Trophoblast cell (in vitro differentiated cells and primary cell): ENCODE data around the gene OTUD7B.

Experiments used
- DNase-seq, 2 donors: peaks; one replicate each; pipeline ENCODE4 v3.0.0-alpha.2; 2016
- H2AFZ ChIP-seq: 2 replicates; pipeline ENCODE4 v1.6.1; 2013; ENCODE audit warnings: low read length, moderate library complexity, mild to moderate bottlenecking; ENCODE audit not compliant: insufficient read depth, poor library complexity
- H2AK5ac ChIP-seq: 2 replicates; pipeline ENCODE4 v1.6.1; 2013; ENCODE audit warnings: mild to moderate bottlenecking, low read length
- H2BK120ac ChIP-seq: 2 replicates; pipeline ENCODE4 v1.6.1; 2013; ENCODE audit warnings: low read length, mild to moderate bottlenecking, moderate library complexity; ENCODE audit not compliant: insufficient read depth, poor library complexity
- H2BK12ac ChIP-seq: 2 replicates; pipeline ENCODE4 v1.6.1; 2013; ENCODE audit warnings: mild to moderate bottlenecking, low read length, moderate library complexity
- H2BK5ac ChIP-seq: 2 replicates; pipeline ENCODE4 v1.6.1; 2013; ENCODE audit warnings: low read length, low read depth, moderate library complexity, mild to moderate bottlenecking; ENCODE audit not compliant: poor library complexity
- H3K14ac ChIP-seq: 2 replicates; pipeline ENCODE4 v1.6.1; 2013; ENCODE audit warnings: mild to moderate bottlenecking, low read length
- H3K18ac ChIP-seq: 2 replicates; pipeline ENCODE4 v1.6.1; 2013; ENCODE audit warnings: mild to moderate bottlenecking, low read length
- H3K23ac ChIP-seq: 2 replicates; pipeline ENCODE4 v1.6.1; 2013; ENCODE audit warnings: low read length
- H3K27ac ChIP-seq: 2 replicates; pipeline ENCODE4 v1.5.1; 2013; ENCODE audit warnings: low read depth, mild to moderate bottlenecking, inconsistent platforms, low read length, moderate library complexity
- H3K27me3 ChIP-seq: 2 replicates; pipeline ENCODE4 v1.6.1; 2013; ENCODE audit warnings: inconsistent platforms, mild to moderate bottlenecking, low read length, moderate library complexity; ENCODE audit not compliant: insufficient read depth
- H3K36me3 ChIP-seq, 2 experiments: 1 replicate in 1 of 2; 2 replicates in 1 of 2; pipeline ENCODE4 v1.6.1; 2013; ENCODE audit warnings: low read length in 2 of 2, mild to moderate bottlenecking in 2 of 2, moderate library complexity in 1 of 2; ENCODE audit not compliant: insufficient read depth in 2 of 2, control insufficient read depth in 1 of 2
- H3K4ac ChIP-seq: 2 replicates; pipeline ENCODE4 v1.6.1; 2013; ENCODE audit warnings: low read depth, mild to moderate bottlenecking, low read length, moderate library complexity
- H3K4me1 ChIP-seq, 2 experiments: 1 replicate in 1 of 2; 2 replicates in 1 of 2; pipeline ENCODE4 v1.6.1; 2013; ENCODE audit warnings: low read length in 2 of 2, mild to moderate bottlenecking in 2 of 2, moderate library complexity in 1 of 2; ENCODE audit not compliant: insufficient read depth in 2 of 2, control insufficient read depth in 1 of 2
- H3K4me2 ChIP-seq: 2 replicates; pipeline ENCODE4 v1.6.1; 2013; ENCODE audit warnings: inconsistent platforms, mild to moderate bottlenecking, low read length, moderate library complexity
- H3K4me3 ChIP-seq: 2 replicates; pipeline ENCODE4 v1.5.1; 2013; ENCODE audit warnings: mild to moderate bottlenecking, low read depth, low read length, inconsistent platforms
- H3K79me1 ChIP-seq: one replicate; pipeline ENCODE4 v1.6.1; 2013; ENCODE audit warnings: low read length
- H3K79me2 ChIP-seq: 2 replicates; pipeline ENCODE4 v1.6.1; 2013; ENCODE audit warnings: low read length, mild to moderate bottlenecking; ENCODE audit not compliant: control insufficient read depth, insufficient read depth, poor library complexity
- H3K9ac ChIP-seq: 2 replicates; pipeline ENCODE4 v1.6.1; 2013; ENCODE audit warnings: mild to moderate bottlenecking, low read length
- H3K9me3 ChIP-seq: 2 replicates; pipeline ENCODE4 v1.6.1; 2013; ENCODE audit warnings: low read depth, mild to moderate bottlenecking, control low read depth, inconsistent platforms, low read length; ENCODE audit not compliant: insufficient read depth
- H4K12ac ChIP-seq: 2 replicates; pipeline ENCODE4 v1.6.1; 2013; ENCODE audit warnings: low read depth, mild to moderate bottlenecking, low read length, moderate library complexity
- H4K8ac ChIP-seq: 2 replicates; pipeline ENCODE4 v1.6.1; 2013; ENCODE audit warnings: low read depth, mild to moderate bottlenecking, low read length, moderate library complexity
- H4K91ac ChIP-seq: one replicate; pipeline ENCODE4 v1.6.1; 2013; ENCODE audit warnings: low read depth, mild to moderate bottlenecking, low read length, moderate library complexity
- WGBS: extraction: QIAGEN DNeasy Blood & Tissue Kit; methylation state at CpG from one replicate; pipeline ENCODE4 v1.1.7; 2013; ENCODE audit warnings: missing lambda C conversion rate; ENCODE audit not compliant: insufficient read length, insufficient coverage; ENCODE audit errors: extremely low coverage; 5-methylcytosine and 5-hydroxymethylcytosine counted together

Gene OTUD7B

GRCh38 chr1:149934356-149934755 lies 76.2 kb downstream of the OTUD7B start:
- H2AK5ac ChIP-seq: no peak overlapping the region
- no peak overlapping the region for H4K8ac ChIP-seq
- H2BK5ac ChIP-seq: no peak overlapping the region
- no CpG with 5 or more reads among the region's 2 CpGs for WGBS
- no peak overlapping the region for H4K12ac ChIP-seq
- H3K36me3 ChIP-seq: peaks cover 17 to 38% of the 10 kb centered on the region in 2 experiments
- peaks cover 5% of the 10 kb centered on the region for H3K79me2 ChIP-seq
- H3K14ac ChIP-seq: no peak overlapping the region
- H3K23ac ChIP-seq: no peak overlapping the region
- H3K18ac ChIP-seq: no peak overlapping the region
- no peak overlapping the region for H3K4me3 ChIP-seq
- H2AFZ ChIP-seq: no peak overlapping the region
- DNase-seq: no peak
- peaks cover 31% of the 10 kb centered on the region for H3K79me1 ChIP-seq
- H3K27me3 ChIP-seq: no peaks in the 10 kb centered on the region
- H3K4ac ChIP-seq: no peak overlapping the region
- no peaks in the 10 kb centered on the region for H3K9me3 ChIP-seq
- peaks cover 11 to 22% of the 10 kb centered on the region in 2 experiments for H3K4me1 ChIP-seq
- H3K27ac ChIP-seq: no peak overlapping the region
- no peak overlapping the region for H4K91ac ChIP-seq
- no peak overlapping the region for H2BK12ac ChIP-seq
- H3K4me2 ChIP-seq: no peak overlapping the region
- no peak overlapping the region for H3K9ac ChIP-seq
- no peak overlapping the region for H2BK120ac ChIP-seq

DNA sequence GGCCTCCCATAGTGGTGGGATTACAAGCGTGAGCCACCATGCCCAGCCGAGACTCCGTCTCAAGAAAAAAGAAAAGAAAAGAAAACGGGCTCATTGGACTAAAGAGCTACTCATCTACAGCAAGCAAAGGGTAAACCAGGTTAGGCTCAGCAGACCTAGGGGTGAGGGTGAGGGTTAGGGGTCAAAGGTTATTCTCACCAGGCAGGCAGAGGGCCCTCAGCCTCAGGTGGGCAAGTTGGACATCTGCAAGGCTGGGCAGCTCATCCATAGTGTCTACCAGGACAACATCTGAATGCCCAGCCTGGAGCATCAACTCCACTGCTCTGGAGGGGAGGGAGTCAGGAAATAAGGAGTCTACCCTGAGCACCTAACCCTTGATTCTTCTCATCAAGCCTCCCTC lies 77.3 kb downstream of the OTUD7B start:
- Histone ChIP-seq H4K8ac (no peak overlapping the region), H3K79me2 (peaks cover 5% of the 10 kb centered on the region), H3K9me3 (no peaks in the 10 kb centered on the region), H3K27ac (no peak overlapping the region), H3K27me3 (no peaks in the 10 kb centered on the region), H3K4me2 (no peak overlapping the region), H2AK5ac (no peak overlapping the region), H4K91ac (no peak overlapping the region), H3K79me1 (peaks cover 23% of the 10 kb centered on the region), H3K4ac (no peak overlapping the region), H2BK5ac (no peak overlapping the region), H2AFZ (no peak overlapping the region), H3K9ac (no peak overlapping the region), H2BK120ac (no peak overlapping the region), H3K23ac (no peak overlapping the region), H3K18ac (no peak overlapping the region), H3K36me3 (peaks cover 17 to 41% of the 10 kb centered on the region in 2 experiments), H2BK12ac (no peak overlapping the region), H3K4me1 (peaks cover 11 to 19% of the 10 kb centered on the region in 2 experiments), H3K4me3 (no peak overlapping the region), H4K12ac (no peak overlapping the region), H3K14ac (no peak overlapping the region)
- WGBS: no CpG with 5 or more reads among the region's 4 CpGs
- DNase-seq: no peak

DNA sequence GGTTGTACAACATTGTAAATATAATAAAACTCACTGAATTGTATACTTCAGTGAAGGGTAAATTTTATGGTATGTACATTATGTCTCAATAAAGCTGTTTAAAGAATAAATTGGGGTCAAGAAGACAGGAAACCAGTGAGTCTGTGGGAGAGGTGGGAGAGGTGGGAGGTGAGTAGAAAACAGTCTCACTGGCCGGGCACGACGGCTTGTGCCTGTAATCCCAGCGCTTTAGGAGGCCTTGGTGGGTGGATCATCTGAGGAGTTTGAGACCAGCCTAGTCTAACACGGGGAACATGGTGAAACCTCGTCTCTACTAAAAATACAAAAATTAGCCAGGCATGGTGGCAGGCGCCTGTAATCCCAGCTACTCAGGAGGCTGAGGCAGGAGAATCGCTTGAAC lies 78.1 kb downstream of the OTUD7B start:
- H3K18ac ChIP-seq: no peak overlapping the region
- H3K4me2 ChIP-seq: no peak overlapping the region
- no peaks in the 10 kb centered on the region for H3K27me3 ChIP-seq
- H3K79me2 ChIP-seq: peaks cover 5% of the 10 kb centered on the region
- no peak overlapping the region for H2BK12ac ChIP-seq
- H2BK120ac ChIP-seq: no peak overlapping the region
- H4K8ac ChIP-seq: no peak overlapping the region
- peaks cover 23% of the 10 kb centered on the region for H3K79me1 ChIP-seq
- no peak overlapping the region for H2AFZ ChIP-seq
- no peaks in the 10 kb centered on the region for H3K9me3 ChIP-seq
- no peak overlapping the region for H3K27ac ChIP-seq
- no peak overlapping the region for H3K23ac ChIP-seq
- no peak overlapping the region for H3K4ac ChIP-seq
- no peak overlapping the region for H3K9ac ChIP-seq
- peaks cover 6 to 14% of the 10 kb centered on the region in 2 experiments for H3K4me1 ChIP-seq
- no peak overlapping the region for H2AK5ac ChIP-seq
- no peak overlapping the region for H4K91ac ChIP-seq
- no peak overlapping the region for H4K12ac ChIP-seq
- H3K4me3 ChIP-seq: no peak overlapping the region
- no peak for DNase-seq
- WGBS: no CpG with 5 or more reads among the region's 8 CpGs
- H3K36me3 ChIP-seq: peaks cover 17 to 41% of the 10 kb centered on the region in 2 experiments
- no peak overlapping the region for H2BK5ac ChIP-seq
- H3K14ac ChIP-seq: no peak overlapping the region

DNA sequence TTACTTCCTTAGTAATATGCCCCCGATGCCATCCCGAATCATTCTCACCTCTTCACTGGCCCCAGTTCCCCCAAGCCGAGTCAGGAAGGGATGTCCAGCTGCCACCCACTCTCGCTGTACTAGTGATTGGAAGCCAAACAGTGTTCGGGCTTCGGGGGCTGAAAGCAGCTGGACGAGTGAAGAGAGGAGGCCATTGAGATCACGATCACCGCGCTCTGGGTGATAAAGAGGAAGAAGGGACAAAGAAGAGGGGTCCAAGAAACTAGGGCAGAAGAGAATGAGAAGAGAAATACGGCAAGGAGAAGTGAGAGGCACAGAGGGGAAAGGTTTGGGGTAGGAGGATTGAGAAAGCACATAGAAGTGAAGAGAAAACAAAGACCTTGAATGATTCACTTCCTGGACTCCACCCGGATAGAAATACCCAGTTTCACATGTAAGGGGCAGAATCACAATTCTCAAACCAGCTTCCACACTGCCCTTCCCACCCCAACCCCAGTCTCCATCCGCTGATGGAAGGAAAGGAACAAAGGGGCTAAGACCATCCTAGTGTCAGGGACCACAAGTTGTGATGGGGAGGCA lies 79.2 kb downstream of the OTUD7B start:
- Histone ChIP-seq H3K27ac (no peak overlapping the region), H3K79me1 (peaks cover 16% of the 10 kb centered on the region), H3K9me3 (no peaks in the 10 kb centered on the region), H3K79me2 (peaks cover 10% of the 10 kb centered on the region), H4K91ac (no peak overlapping the region), H2AFZ (no peak overlapping the region), H3K27me3 (no peaks in the 10 kb centered on the region), H2BK5ac (no peak overlapping the region), H2BK12ac (no peak overlapping the region), H3K4me3 (no peak overlapping the region), H3K9ac (no peak overlapping the region), H3K4ac (no peak overlapping the region), H3K36me3 (peaks cover 19 to 45% of the 10 kb centered on the region in 2 experiments), H2AK5ac (no peak overlapping the region), H2BK120ac (no peak overlapping the region), H3K23ac (no peak overlapping the region), H4K12ac (no peak overlapping the region), H3K14ac (no peak overlapping the region), H3K4me1 (peaks cover 9 to 17% of the 10 kb centered on the region in 2 experiments), H3K18ac (no peak overlapping the region), H3K4me2 (no peak overlapping the region), H4K8ac (no peak overlapping the region)
- DNase-seq: no peak
- WGBS: no CpG with 5 or more reads among the region's 13 CpGs
